Measurements from ENCODE around the gene MSI2.

- TF ChIP-seq CTCF (IDR thresholded peaks at IDR 0.05; ENCODE audit: insufficient read depth, low read length, poor library complexity, severe bottlenecking) = no peak
- TF ChIP-seq EZH2phosphoT487 (conservative IDR thresholded peaks at IDR 0.05; ENCODE audit: low read length) = no peak
Measured at GRCh38 chr17:57269052-57269451, 12.7 kb downstream of the MSI2 start.

Measured in SU-DHL-6 (cell line).